Measurements from ENCODE around the gene CFAP119.

CFAP119 gene

GRCh38 chr16:30775392-30776188 lies 13.7 kb upstream of the CFAP119 start:
- H3K4me3 ChIP-seq (ENCODE audit: control insufficient read depth, low read depth, low read length): peak overlapping the region; percentile 47
- TF ChIP-seq CTCF (IDR thresholded peaks at IDR 0.05; ENCODE audit: control insufficient read depth, insufficient read depth, low read depth, low read length, missing control alignments): no peak
- DNase-seq (ENCODE audit: low read depth): no peak

DNA sequence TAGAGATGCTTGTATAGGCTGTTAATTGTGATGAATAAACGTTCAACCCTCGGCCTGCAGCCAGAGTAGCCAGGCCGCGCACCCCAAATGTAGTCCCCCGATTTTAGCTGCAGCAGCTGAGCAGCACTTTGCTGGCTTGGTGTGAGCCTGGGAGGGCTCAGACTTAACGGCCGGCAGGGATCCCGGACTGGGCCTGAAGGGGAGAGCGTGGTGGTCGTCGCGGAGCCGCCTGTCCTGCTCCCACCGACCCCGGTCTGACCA lies 13.2 kb upstream of the CFAP119 start:
- no peak for TF ChIP-seq CTCF (IDR thresholded peaks at IDR 0.05; ENCODE audit: control insufficient read depth, insufficient read depth, low read depth, low read length, missing control alignments)
- H3K4me3 ChIP-seq (ENCODE audit: control insufficient read depth, low read depth, low read length): peak overlapping the region; percentile 47
- DNase-seq (ENCODE audit: low read depth): no peak

GRCh38 chr16:30774367-30775130 lies 12.7 kb upstream of the CFAP119 start:
- DNase-seq (ENCODE audit: low read depth): no peak
- TF ChIP-seq CTCF (IDR thresholded peaks at IDR 0.05; ENCODE audit: control insufficient read depth, insufficient read depth, low read depth, low read length, missing control alignments): no peak
- peak overlapping the region; percentile 47 for H3K4me3 ChIP-seq (ENCODE audit: control insufficient read depth, low read depth, low read length)

- no peak overlapping the region for H3K4me3 ChIP-seq (ENCODE audit: control insufficient read depth, low read depth, low read length)
- TF ChIP-seq CTCF (IDR thresholded peaks at IDR 0.05; ENCODE audit: control insufficient read depth, insufficient read depth, low read depth, low read length, missing control alignments): no peak
- DNase-seq (ENCODE audit: low read depth): no peak
Measured at GRCh38 chr16:30773826-30774225, 12.0 kb upstream of the CFAP119 start.

GRCh38 chr16:30771726-30772125 lies 9.9 kb upstream of the CFAP119 start:
- DNase-seq (ENCODE audit: low read depth): no peak
- TF ChIP-seq CTCF (IDR thresholded peaks at IDR 0.05; ENCODE audit: control insufficient read depth, insufficient read depth, low read depth, low read length, missing control alignments): no peak
- H3K4me3 ChIP-seq (ENCODE audit: control insufficient read depth, low read depth, low read length): no peak overlapping the region

DNA sequence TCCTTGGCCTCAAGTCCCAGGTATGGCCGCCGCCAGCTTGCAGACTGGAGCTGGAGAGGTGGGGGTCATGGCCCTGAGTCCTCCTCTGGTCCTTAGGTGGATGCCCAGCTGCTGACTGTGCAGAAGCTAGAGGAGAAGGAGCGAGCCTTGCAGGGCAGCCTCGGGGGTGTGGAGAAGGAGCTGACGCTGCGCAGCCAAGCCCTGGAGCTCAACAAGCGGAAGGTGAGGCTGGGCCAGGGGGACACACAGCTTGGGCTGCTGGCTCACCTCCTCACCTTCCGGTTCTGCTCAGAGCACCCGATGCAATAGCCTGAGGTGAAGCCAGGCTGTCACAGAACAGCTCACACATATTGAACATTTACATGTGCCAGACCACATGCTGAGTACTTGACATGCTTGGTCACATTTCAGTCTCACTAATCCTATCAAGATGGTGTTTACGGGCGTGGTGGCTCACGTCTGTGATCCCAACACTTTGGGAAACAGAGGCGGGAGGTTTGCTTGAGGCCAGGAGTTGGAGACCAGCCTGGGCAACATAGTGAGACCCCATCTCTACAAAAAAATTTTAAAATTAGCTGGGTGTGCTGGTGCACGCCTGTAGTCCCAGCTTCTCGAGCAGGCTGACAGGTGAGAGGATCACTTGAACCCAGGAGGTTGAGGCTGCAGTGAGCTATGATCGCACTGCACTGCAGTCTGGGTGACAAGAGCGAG lies 7.7 kb upstream of the CFAP119 start:
- no peak for TF ChIP-seq CTCF (IDR thresholded peaks at IDR 0.05; ENCODE audit: control insufficient read depth, insufficient read depth, low read depth, low read length, missing control alignments)
- no peak overlapping the region for H3K4me3 ChIP-seq (ENCODE audit: control insufficient read depth, low read depth, low read length)
- DNase-seq (ENCODE audit: low read depth): no peak

Measured in AG09309 (cell line).